Mesothelial cell of epicardium (in vitro differentiated cells): ENCODE measurements around the gene LHX2. TPM values are rescaled to one million over a fixed set of nuclear protein-coding genes. Genes with fewer than 3 reads are reported as not detected.

Experiments used
- DNase-seq, 2 experiments: peaks; one replicate each; pipeline ENCODE4 v3.0.0; 2021; ENCODE audit warnings: low spot score in 2 of 2; ENCODE audit not compliant: unreplicated experiment in 2 of 2
- H3K27ac Mint-ChIP-seq: 2 replicates; pipeline ENCODE4 v1.8.0; 2021; ENCODE audit warnings: mixed read lengths
- H3K27me3 Mint-ChIP-seq: 2 replicates; pipeline ENCODE4 v1.8.0; 2021; ENCODE audit warnings: low read depth, mixed read lengths
- H3K36me3 Mint-ChIP-seq: 2 replicates; pipeline ENCODE4 v1.8.0; 2021; ENCODE audit warnings: mixed read lengths
- H3K4me1 Mint-ChIP-seq: 2 replicates; pipeline ENCODE4 v1.8.0; 2021; ENCODE audit warnings: mixed read lengths
- H3K4me3 Mint-ChIP-seq: 2 replicates; pipeline ENCODE4 v1.8.0; 2021; ENCODE audit warnings: mild to moderate bottlenecking, moderate library complexity, mixed read lengths
- H3K9me3 Mint-ChIP-seq: 2 replicates; pipeline ENCODE4 v1.8.0; 2021; ENCODE audit warnings: mixed read lengths
- CTCF ChIP-seq: fragments of 200-600 bp; sonication (generic); IDR thresholded peaks from one replicate; pipeline ENCODE4 v1.5.0; 2021; ENCODE audit warnings: antibody characterized with exemption; ENCODE audit not compliant: unreplicated experiment
- total RNA-seq: library from RNA; stranded (reverse); gene quantifications from 3 replicates; pipeline ENCODE4 v1.2.1, GENCODE V29; 2021

LHX2 gene
- total RNA-seq, 1 donor from 2014 or later = not detected

DNA sequence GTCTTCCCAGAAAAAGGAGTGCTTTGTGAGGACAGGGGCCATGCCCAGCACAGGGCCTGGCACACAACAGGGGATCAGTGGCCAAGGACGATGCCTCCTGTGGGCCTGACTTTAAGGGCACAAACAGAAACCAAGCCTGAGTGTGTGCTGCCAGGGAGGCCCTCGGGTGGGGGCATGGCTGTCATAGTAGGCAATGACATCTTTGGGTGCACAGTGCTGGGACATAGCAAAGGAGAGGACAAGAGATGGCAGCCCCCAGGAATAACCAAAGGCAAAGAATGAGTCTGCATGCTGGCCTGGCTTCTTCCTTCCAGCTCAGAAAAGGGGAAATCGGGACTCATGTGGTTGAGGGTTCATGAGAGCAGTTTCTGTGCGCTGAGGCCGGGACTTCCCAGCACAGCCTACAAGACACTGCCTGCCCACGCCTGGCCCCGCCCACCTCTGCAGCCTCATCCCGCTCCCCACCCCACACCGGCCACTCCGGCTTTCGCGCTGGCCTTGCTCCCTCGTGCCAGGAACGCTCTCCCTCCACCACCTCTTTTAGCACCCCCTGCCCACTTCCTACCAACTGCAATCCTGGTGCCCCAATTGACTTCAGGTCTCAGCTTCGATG, 13.8 kb upstream of the LHX2 start:
- H3K4me3 Mint-ChIP-seq = peak overlapping the region; percentile 33
- H3K9me3 Mint-ChIP-seq = no peaks in the 10 kb centered on the region
- DNase-seq = peak in 1 of 2 experiments; percentile 54
- TF ChIP-seq CTCF = no peak
- H3K4me1 Mint-ChIP-seq = peaks cover 20% of the 10 kb centered on the region
- H3K27me3 Mint-ChIP-seq = peaks cover 86% of the 10 kb centered on the region
- H3K27ac Mint-ChIP-seq = no peak overlapping the region
- no peaks in the 10 kb centered on the region for H3K36me3 Mint-ChIP-seq

DNA sequence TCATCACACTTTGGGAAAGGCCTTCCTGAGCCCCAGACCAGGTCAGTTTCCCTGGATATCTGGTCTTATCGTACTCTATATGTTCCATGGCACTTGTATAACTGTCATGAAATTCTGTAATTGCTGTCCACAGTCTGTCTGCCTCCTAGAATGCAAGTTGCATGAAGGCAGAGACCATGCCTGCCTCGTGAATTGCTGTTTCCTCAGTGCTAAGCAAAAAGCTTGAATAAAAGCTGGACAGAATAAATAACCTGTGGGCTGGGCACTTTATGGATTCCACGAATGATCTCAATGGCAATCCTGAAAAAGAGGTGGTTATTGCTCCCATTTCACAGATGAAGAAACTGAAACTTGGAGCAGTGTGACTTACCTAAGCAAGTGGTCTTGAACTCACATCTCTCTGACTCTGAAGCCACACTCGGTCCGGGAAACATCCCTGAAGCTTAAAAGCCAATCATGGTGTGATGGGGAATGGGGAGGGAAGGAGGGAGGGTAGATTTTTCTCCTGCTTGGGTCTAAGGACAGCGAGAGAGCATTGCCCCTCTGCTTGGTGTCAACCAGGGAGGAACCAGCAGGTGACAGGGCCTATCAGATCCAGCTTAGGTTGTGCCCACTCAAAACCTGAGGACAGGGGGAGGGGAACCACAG, 13.2 kb upstream of the LHX2 start:
- no peaks in the 10 kb centered on the region for H3K36me3 Mint-ChIP-seq
- peak overlapping the region; percentile 66 for H3K4me3 Mint-ChIP-seq
- TF ChIP-seq CTCF = no peak
- no peak overlapping the region for H3K27ac Mint-ChIP-seq
- no peak for DNase-seq
- H3K27me3 Mint-ChIP-seq = peaks cover 92% of the 10 kb centered on the region
- no peaks in the 10 kb centered on the region for H3K9me3 Mint-ChIP-seq
- peaks cover 20% of the 10 kb centered on the region for H3K4me1 Mint-ChIP-seq

- Mint-ChIP-seq H3K4me1 (peaks cover 20% of the 10 kb centered on the region), H3K36me3 (no peaks in the 10 kb centered on the region)
These were observed 12.5 kb upstream of the LHX2 start for GRCh38 chr9:123998970-123999621.

GRCh38 chr9:123999661-124000060, 11.9 kb upstream of the LHX2 start:
- no peaks in the 10 kb centered on the region for H3K9me3 Mint-ChIP-seq
- H3K4me1 Mint-ChIP-seq = peaks cover 20% of the 10 kb centered on the region
- no peak overlapping the region for H3K4me3 Mint-ChIP-seq
- H3K27me3 Mint-ChIP-seq = peaks cover 92% of the 10 kb centered on the region
- no peak overlapping the region for H3K27ac Mint-ChIP-seq
- no peak for DNase-seq
- no peaks in the 10 kb centered on the region for H3K36me3 Mint-ChIP-seq
- no peak for TF ChIP-seq CTCF

More at GRCh38 chr9:123998970-123999621, 12.5 kb upstream of the LHX2 start:
- peak in 1 of 2 experiments; percentile 46 for DNase-seq
- H3K27ac Mint-ChIP-seq = no peak overlapping the region
- H3K9me3 Mint-ChIP-seq = no peaks in the 10 kb centered on the region
- peaks cover 92% of the 10 kb centered on the region for H3K27me3 Mint-ChIP-seq
- no peak for TF ChIP-seq CTCF
- H3K4me3 Mint-ChIP-seq = peak overlapping the region; percentile 66

GRCh38 chr9:124000161-124000783, 11.3 kb upstream of the LHX2 start:
- Mint-ChIP-seq H3K27me3 (peaks cover 92% of the 10 kb centered on the region), H3K9me3 (no peaks in the 10 kb centered on the region), H3K4me3 (peak overlapping the region; percentile 57), H3K4me1 (peaks cover 20% of the 10 kb centered on the region), H3K36me3 (no peaks in the 10 kb centered on the region), H3K27ac (no peak overlapping the region)
- TF ChIP-seq CTCF = no peak
- no peak for DNase-seq
